ENCODE data around the gene INPP4B. TPM values are rescaled to one million over a fixed set of nuclear protein-coding genes. Genes with fewer than 3 reads are reported as not detected.

Gene INPP4B
- total and polyA plus RNA-seq, 2 donors, result 2.3 to 7.8 TPM

- no peaks in the 10 kb centered on the region for H3K36me3 ChIP-seq (ENCODE audit: control insufficient read depth in 2 of 2, insufficient read depth in 2 of 2, low read length in 1 of 2)
- WGBS, result 93% methylated on average over 1 of the region's 1 CpG
- no peak overlapping the region for H3K4me3 ChIP-seq (ENCODE audit: low read length in 2 of 2)
- no peaks in the 10 kb centered on the region for H3K4me1 ChIP-seq (ENCODE audit: control insufficient read depth in 2 of 2, insufficient read depth in 2 of 2, low read length in 2 of 2)
- H3K27ac ChIP-seq (ENCODE audit: low read depth in 1 of 2, low read length in 1 of 2), result no peak overlapping the region
- H3K27me3 ChIP-seq (ENCODE audit: control insufficient read depth in 2 of 2, insufficient read depth in 1 of 2, low read length in 1 of 2), result no peaks in the 10 kb centered on the region
- H3K9me3 ChIP-seq (ENCODE audit: control insufficient read depth in 2 of 2, insufficient read depth in 1 of 2, low read length in 1 of 2), result no peaks in the 10 kb centered on the region
- no peak for DNase-seq (ENCODE audit: low read depth in 6 of 9, low spot score in 9 of 9)
These were observed 426.4 kb downstream of the INPP4B start for GRCh38 chr4:142419712-142420111.

GRCh38 chr4:142418697-142419096 lies 427.4 kb downstream of the INPP4B start:
- 98% methylated on average over 2 of the region's 2 CpGs for WGBS
- Histone ChIP-seq H3K27ac (ENCODE audit: low read depth in 1 of 2, low read length in 1 of 2) (no peak overlapping the region), H3K4me1 (ENCODE audit: control insufficient read depth in 2 of 2, insufficient read depth in 2 of 2, low read length in 2 of 2) (no peaks in the 10 kb centered on the region), H3K9me3 (ENCODE audit: control insufficient read depth in 2 of 2, insufficient read depth in 1 of 2, low read length in 1 of 2) (no peaks in the 10 kb centered on the region), H3K36me3 (ENCODE audit: control insufficient read depth in 2 of 2, insufficient read depth in 2 of 2, low read length in 1 of 2) (no peaks in the 10 kb centered on the region), H3K27me3 (ENCODE audit: control insufficient read depth in 2 of 2, insufficient read depth in 1 of 2, low read length in 1 of 2) (no peaks in the 10 kb centered on the region), H3K4me3 (ENCODE audit: low read length in 2 of 2) (no peak overlapping the region)
- DNase-seq (ENCODE audit: low read depth in 6 of 9, low spot score in 9 of 9), result no peak

GRCh38 chr4:142416711-142417275 lies 429.3 kb downstream of the INPP4B start:
- DNase-seq (ENCODE audit: low read depth in 6 of 9, low spot score in 9 of 9), result peak in 1 of 9 donors; percentile 23
- H3K36me3 ChIP-seq (ENCODE audit: control insufficient read depth in 2 of 2, insufficient read depth in 2 of 2, low read length in 1 of 2), result no peaks in the 10 kb centered on the region
- H3K4me1 ChIP-seq (ENCODE audit: control insufficient read depth in 2 of 2, insufficient read depth in 2 of 2, low read length in 2 of 2), result no peaks in the 10 kb centered on the region
- H3K27me3 ChIP-seq (ENCODE audit: control insufficient read depth in 2 of 2, insufficient read depth in 1 of 2, low read length in 1 of 2), result no peaks in the 10 kb centered on the region
- peak overlapping the region in 1 of 2 donors; percentile 10 for H3K27ac ChIP-seq (ENCODE audit: low read depth in 1 of 2, low read length in 1 of 2)
- H3K4me3 ChIP-seq (ENCODE audit: low read length in 2 of 2), result no peak overlapping the region
- H3K9me3 ChIP-seq (ENCODE audit: control insufficient read depth in 2 of 2, insufficient read depth in 1 of 2, low read length in 1 of 2), result no peaks in the 10 kb centered on the region
- 92% methylated on average over 5 of the region's 5 CpGs for WGBS

GRCh38 chr4:142416121-142416520 lies 430.0 kb downstream of the INPP4B start:
- DNase-seq (ENCODE audit: low read depth in 6 of 9, low spot score in 9 of 9), result no peak
- H3K4me1 ChIP-seq (ENCODE audit: control insufficient read depth in 2 of 2, insufficient read depth in 2 of 2, low read length in 2 of 2), result no peaks in the 10 kb centered on the region
- H3K27me3 ChIP-seq (ENCODE audit: control insufficient read depth in 2 of 2, insufficient read depth in 1 of 2, low read length in 1 of 2), result no peaks in the 10 kb centered on the region
- H3K4me3 ChIP-seq (ENCODE audit: low read length in 2 of 2), result no peak overlapping the region
- H3K36me3 ChIP-seq (ENCODE audit: control insufficient read depth in 2 of 2, insufficient read depth in 2 of 2, low read length in 1 of 2), result no peaks in the 10 kb centered on the region
- no peak overlapping the region for H3K27ac ChIP-seq (ENCODE audit: low read depth in 1 of 2, low read length in 1 of 2)
- no peaks in the 10 kb centered on the region for H3K9me3 ChIP-seq (ENCODE audit: control insufficient read depth in 2 of 2, insufficient read depth in 1 of 2, low read length in 1 of 2)
- 88% methylated on average over 1 of the region's 1 CpG for WGBS

GRCh38 chr4:142414366-142414990 lies 431.6 kb downstream of the INPP4B start:
- H3K4me3 ChIP-seq (ENCODE audit: low read length in 2 of 2), result no peak overlapping the region
- WGBS, result 84% methylated on average over 4 of the region's 4 CpGs
- H3K9me3 ChIP-seq (ENCODE audit: control insufficient read depth in 2 of 2, insufficient read depth in 1 of 2, low read length in 1 of 2), result no peaks in the 10 kb centered on the region
- no peak overlapping the region for H3K27ac ChIP-seq (ENCODE audit: low read depth in 1 of 2, low read length in 1 of 2)
- DNase-seq (ENCODE audit: low read depth in 6 of 9, low spot score in 9 of 9), result no peak
- H3K4me1 ChIP-seq (ENCODE audit: control insufficient read depth in 2 of 2, insufficient read depth in 2 of 2, low read length in 2 of 2), result no peaks in the 10 kb centered on the region
- no peaks in the 10 kb centered on the region for H3K27me3 ChIP-seq (ENCODE audit: control insufficient read depth in 2 of 2, insufficient read depth in 1 of 2, low read length in 1 of 2)
- H3K36me3 ChIP-seq (ENCODE audit: control insufficient read depth in 2 of 2, insufficient read depth in 2 of 2, low read length in 1 of 2), result no peaks in the 10 kb centered on the region

GRCh38 chr4:142413485-142413884 lies 432.6 kb downstream of the INPP4B start:
- no peak for DNase-seq (ENCODE audit: low read depth in 6 of 9, low spot score in 9 of 9)
- Histone ChIP-seq H3K36me3 (ENCODE audit: control insufficient read depth in 2 of 2, insufficient read depth in 2 of 2, low read length in 1 of 2) (no peaks in the 10 kb centered on the region), H3K4me1 (ENCODE audit: control insufficient read depth in 2 of 2, insufficient read depth in 2 of 2, low read length in 2 of 2) (no peaks in the 10 kb centered on the region), H3K4me3 (ENCODE audit: low read length in 2 of 2) (no peak overlapping the region), H3K27ac (ENCODE audit: low read depth in 1 of 2, low read length in 1 of 2) (no peak overlapping the region), H3K27me3 (ENCODE audit: control insufficient read depth in 2 of 2, insufficient read depth in 1 of 2, low read length in 1 of 2) (no peaks in the 10 kb centered on the region), H3K9me3 (ENCODE audit: control insufficient read depth in 2 of 2, insufficient read depth in 1 of 2, low read length in 1 of 2) (no peaks in the 10 kb centered on the region)

- Histone ChIP-seq H3K36me3 (ENCODE audit: control insufficient read depth in 2 of 2, insufficient read depth in 2 of 2, low read length in 1 of 2) (no peaks in the 10 kb centered on the region), H3K27me3 (ENCODE audit: control insufficient read depth in 2 of 2, insufficient read depth in 1 of 2, low read length in 1 of 2) (no peaks in the 10 kb centered on the region), H3K9me3 (ENCODE audit: control insufficient read depth in 2 of 2, insufficient read depth in 1 of 2, low read length in 1 of 2) (no peaks in the 10 kb centered on the region), H3K27ac (ENCODE audit: low read depth in 1 of 2, low read length in 1 of 2) (no peak overlapping the region), H3K4me3 (ENCODE audit: low read length in 2 of 2) (no peak overlapping the region), H3K4me1 (ENCODE audit: control insufficient read depth in 2 of 2, insufficient read depth in 2 of 2, low read length in 2 of 2) (peaks cover 6 to 7% of the 10 kb centered on the region in 2 donors)
- no peak for DNase-seq (ENCODE audit: low read depth in 6 of 9, low spot score in 9 of 9)
These were observed 434.1 kb downstream of the INPP4B start for GRCh38 chr4:142411993-142412392.

- Histone ChIP-seq H3K36me3 (ENCODE audit: control insufficient read depth in 2 of 2, insufficient read depth in 2 of 2, low read length in 1 of 2) (no peaks in the 10 kb centered on the region), H3K4me3 (ENCODE audit: low read length in 2 of 2) (no peak overlapping the region), H3K9me3 (ENCODE audit: control insufficient read depth in 2 of 2, insufficient read depth in 1 of 2, low read length in 1 of 2) (no peaks in the 10 kb centered on the region), H3K27ac (ENCODE audit: low read depth in 1 of 2, low read length in 1 of 2) (no peak overlapping the region), H3K4me1 (ENCODE audit: control insufficient read depth in 2 of 2, insufficient read depth in 2 of 2, low read length in 2 of 2) (peaks cover 20 to 24% of the 10 kb centered on the region in 2 donors), H3K27me3 (ENCODE audit: control insufficient read depth in 2 of 2, insufficient read depth in 1 of 2, low read length in 1 of 2) (no peaks in the 10 kb centered on the region)
- WGBS, result 98% methylated on average over 5 of the region's 5 CpGs
- no peak for DNase-seq (ENCODE audit: low read depth in 6 of 9, low spot score in 9 of 9)
These were observed 438.1 kb downstream of the INPP4B start for GRCh38 chr4:142408003-142408441.

GRCh38 chr4:142407596-142407995 lies 438.5 kb downstream of the INPP4B start:
- Histone ChIP-seq H3K9me3 (ENCODE audit: control insufficient read depth in 2 of 2, insufficient read depth in 1 of 2, low read length in 1 of 2) (no peaks in the 10 kb centered on the region), H3K36me3 (ENCODE audit: control insufficient read depth in 2 of 2, insufficient read depth in 2 of 2, low read length in 1 of 2) (no peaks in the 10 kb centered on the region), H3K27ac (ENCODE audit: low read depth in 1 of 2, low read length in 1 of 2) (peak overlapping the region; percentile 50 to 52), H3K4me3 (ENCODE audit: low read length in 2 of 2) (no peak overlapping the region), H3K4me1 (ENCODE audit: control insufficient read depth in 2 of 2, insufficient read depth in 2 of 2, low read length in 2 of 2) (peaks cover 20 to 24% of the 10 kb centered on the region in 2 donors), H3K27me3 (ENCODE audit: control insufficient read depth in 2 of 2, insufficient read depth in 1 of 2, low read length in 1 of 2) (no peaks in the 10 kb centered on the region)
- DNase-seq (ENCODE audit: low read depth in 6 of 9, low spot score in 9 of 9), result no peak
- WGBS, result 80% methylated on average over 2 of the region's 2 CpGs
